Measurements from ENCODE around the gene TMEM135.
"Not testable (repeated sequence)": the region's sequence is repeated elsewhere in the genome, so short reads cannot be mapped to it uniquely, and the experiment has no call there.

TMEM135 gene

DNA sequence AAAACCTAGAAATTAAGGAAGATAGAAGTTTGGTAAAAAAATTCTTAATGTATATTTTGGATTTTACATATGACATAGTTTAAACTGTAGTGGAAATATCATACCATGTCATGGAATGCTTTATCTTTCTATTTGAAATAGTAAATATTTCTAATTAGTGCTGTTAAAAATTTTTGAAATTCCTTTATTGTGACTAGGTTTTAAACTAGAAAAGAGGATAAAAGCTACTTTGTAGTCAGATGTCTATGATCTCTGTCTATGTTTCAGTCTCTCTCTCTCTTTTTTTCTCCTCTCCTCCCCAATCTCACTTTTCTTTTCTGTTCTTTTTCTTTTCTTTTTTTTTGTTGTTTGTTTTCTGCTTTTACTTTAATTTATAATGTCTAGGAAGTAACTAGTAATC lies 226.2 kb downstream of the TMEM135 start:
- ATAC-seq: no peak

DNA sequence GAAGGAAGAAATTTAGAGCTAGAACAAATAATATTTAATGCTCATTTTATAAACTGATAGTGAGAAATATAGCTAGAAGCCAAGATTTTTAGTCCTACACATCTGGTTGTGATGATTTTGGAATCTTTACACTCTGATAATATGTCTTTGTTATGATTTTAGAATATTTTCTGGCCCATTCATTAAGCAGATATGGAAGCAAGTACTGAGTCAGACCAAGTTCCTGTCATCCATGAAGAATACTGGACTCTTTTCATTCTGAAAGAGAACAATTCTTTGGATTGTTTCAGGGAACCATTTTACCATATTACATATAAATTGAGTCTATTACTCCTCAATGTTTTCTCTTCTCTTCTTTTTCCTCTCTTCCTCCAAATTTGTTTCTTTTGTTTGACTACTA lies 227.4 kb downstream of the TMEM135 start:
- no peak for ATAC-seq

DNA sequence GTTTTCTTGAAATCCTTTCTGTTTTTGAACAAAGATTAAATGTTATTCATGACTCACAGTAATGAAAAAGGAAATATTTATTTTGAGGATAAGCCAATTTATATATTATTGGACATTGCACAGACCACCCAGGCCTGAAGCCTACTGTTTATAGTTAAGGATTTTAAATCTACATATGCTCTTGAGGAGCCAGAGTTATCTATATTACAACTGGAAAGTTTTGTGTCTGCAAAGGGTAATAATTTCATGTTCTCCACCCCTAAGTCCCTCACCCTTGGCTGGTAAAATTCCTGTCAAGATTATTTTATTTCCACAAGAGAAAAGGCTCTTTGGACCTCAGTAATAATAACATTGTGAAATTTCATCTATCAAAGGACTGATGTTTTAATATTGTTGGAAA lies 228.2 kb downstream of the TMEM135 start:
- ATAC-seq: no peak

DNA sequence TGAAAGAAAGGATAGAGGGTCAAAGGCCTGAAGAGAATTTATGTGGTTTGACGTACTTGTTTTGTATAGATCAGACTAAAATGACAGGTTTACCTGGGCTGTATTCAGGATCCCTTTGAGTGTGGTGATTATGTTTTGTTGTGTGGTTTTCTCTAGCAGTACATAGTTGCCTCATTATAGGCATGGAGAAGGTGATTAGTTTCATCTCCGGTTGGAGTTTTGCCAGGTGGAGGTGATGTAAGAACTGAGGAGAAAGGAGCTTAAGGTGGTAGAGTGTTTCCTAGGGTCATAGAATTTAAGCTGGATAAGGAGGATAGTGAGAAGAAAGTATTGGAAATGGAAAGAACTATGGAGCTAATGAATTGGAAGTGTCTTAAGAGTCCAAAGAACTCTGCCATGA lies 229.0 kb downstream of the TMEM135 start:
- ATAC-seq: no peak

DNA sequence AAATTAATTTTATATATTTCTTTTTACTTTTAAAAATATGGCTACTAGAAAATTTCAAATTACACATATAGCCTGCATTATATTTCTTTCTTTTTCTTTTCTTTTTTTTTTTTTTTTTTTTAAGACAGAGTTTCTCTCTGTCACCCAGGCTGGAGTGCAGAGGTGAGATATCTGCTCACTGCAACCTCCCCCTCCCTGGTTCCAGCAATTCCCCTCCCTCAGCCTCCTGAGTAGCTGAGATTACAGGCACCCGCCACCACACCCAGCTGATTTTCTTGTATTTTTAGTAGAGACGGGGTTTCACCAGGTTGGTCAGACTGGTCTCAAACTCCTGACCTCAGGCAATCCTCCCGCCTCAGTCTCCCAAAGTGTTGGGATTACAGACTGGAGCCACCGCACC lies 234.2 kb downstream of the TMEM135 start:
- ATAC-seq: not testable (repeated sequence)

DNA sequence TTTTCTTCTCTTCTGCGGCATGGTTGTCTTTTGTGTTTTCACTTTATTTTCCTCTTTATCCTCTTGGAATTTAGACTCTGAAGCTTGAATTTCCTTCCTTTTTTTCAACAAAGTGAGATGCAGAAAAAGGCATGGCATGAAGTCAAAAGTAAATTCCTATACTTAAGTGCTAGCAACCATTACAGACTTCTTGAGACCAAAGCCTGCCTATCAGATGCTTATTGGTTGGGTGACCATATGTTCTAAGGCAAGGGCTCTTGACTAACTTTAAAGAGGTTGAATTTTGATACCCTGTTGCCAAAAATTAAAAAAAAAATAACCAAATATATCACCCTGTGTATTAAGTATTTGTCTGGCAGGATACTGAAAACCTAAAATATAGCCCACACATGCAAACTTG lies 237.4 kb downstream of the TMEM135 start:
- ATAC-seq: no peak

DNA sequence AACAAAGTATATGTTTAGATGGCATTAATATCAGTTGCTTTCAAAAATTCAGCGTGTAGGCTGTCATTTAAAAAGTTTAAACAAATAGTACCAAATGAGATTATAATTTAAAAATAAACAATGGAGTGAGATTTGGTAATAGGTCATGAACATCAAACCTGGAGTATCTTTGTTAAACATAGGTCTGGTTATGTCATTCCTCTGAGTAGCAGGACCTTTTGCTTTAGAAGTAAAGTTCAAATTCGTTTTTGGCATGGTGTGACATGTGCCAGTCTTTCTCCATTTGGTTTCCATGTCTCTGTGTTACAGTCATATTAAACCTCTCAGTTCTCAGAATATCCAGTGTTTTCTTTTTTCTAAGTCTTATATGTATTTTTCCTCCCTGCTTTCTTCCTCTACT lies 242.4 kb downstream of the TMEM135 start:
- ATAC-seq: no peak

DNA sequence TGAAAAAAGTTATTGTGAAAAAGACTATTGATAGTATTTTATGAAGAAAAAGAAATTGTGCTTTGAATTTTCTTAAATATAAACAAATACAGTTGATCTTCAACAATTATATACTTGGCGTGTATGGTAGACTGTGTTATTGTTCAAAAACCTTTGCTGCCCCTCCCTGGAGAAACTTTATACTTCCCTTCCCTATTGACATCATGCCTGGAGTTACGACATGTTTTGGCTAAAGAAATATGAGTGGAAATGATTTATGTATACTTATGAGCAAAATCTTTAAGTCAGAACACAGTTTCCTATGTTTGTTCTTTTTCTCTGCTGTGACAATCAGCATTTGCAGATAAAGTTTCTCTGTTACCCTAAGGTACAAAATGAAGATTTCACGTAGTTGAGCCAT lies 243.8 kb downstream of the TMEM135 start:
- no peak for ATAC-seq

DNA sequence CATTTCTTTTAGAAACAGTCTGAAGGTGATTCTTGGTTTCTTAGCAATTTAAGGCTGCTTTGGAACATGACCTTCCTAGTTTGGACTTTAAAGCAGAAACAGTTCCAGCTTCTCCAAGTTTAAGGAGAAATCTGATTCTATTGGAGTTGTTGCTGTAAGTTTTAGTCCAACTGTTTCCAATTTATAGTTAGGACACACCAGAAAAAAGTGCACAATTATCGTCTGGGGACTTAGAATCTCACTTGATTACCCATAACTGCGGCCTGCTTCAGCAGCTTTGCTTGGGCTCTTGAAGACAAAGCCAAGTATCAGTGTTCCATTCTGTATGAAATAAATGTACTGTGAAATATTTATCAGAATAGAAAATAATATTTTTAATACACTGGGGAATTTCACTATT lies 246.6 kb downstream of the TMEM135 start:
- no peak for ATAC-seq

DNA sequence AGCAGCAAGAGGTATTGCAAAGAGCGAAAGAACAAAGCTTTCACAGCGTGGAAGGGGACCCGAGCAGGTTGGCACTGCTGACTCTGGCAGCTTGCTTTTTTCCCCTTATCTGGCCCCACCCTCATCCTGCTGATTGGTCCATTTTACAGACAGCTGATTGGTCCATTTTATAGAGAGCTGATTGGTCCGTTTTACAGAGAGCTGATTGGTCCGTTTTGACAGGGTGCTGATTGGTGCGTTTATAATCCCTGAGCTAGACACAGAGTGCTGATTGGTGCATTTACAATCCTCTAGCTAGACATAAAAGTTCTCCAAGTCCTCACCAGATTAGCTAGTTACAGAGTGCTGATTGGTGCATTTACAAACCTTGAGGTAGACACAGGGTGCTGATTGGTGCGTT lies 247.9 kb downstream of the TMEM135 start:
- ATAC-seq: not testable (repeated sequence)

DNA sequence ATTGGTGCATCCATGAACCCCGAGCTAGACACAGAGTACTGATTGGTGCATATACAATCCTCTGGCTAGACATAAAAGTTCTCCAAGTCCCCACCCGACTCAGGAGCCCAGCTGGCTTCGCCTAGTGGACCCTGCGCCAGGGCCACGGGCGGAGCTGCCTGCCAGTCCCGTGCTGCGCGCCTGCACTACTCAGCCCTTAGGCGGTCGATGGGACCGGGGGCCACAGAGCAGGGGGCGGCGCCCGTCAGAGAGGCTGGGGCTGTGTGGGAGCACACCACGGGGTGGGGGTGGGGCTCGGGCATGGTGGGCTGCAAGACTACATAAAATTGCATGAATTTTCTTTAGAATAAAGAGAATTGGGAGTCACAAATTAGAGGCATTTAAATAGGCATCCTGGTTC lies 248.6 kb downstream of the TMEM135 start:
- no peak for ATAC-seq

DNA sequence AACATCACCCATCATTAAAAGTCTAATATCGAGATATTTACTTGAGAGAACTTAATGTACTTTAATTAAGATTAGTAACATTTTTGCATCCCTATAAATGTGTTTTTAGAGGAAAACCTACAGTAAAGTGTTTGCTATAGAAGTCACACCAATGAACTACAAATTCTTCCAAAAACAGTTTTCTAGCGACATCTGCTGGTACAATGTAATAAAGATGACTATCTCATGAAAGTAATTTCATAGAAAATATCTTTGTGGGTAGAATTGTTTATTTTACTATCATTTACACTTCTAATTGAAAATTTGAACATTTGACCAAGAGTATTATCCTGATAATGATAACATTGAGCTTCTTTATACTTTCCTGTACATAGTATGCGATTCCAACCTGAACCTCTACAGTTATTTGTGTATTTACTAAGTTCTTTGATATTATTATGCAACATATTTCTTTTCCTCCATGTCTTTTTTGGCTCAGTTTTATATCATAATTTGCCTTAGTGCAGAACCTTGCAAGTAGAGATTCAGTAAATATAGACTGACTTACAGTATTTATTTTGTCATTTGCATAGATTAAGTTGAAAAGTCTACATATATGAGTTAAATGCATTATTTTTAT lies 252.7 kb downstream of the TMEM135 start:
- no peak for ATAC-seq

DNA sequence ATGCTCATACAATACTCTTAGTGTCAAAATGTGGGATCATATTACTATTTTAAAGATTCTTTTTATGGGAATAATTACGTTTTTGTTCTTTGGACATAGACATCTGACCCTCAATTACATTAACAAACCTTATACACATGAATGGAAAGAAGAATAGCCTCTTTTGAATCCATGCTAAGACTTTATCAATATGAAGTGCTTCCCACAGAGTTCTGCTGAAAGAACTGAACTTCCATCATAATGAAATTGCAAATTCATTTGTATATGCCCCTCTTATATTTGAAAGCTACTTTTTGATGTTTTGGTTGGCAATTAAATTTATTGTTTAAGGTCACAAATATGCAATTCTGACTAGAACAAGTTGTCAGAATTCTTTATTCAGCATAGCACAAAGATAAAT lies 254.9 kb downstream of the TMEM135 start:
- ATAC-seq: no peak

DNA sequence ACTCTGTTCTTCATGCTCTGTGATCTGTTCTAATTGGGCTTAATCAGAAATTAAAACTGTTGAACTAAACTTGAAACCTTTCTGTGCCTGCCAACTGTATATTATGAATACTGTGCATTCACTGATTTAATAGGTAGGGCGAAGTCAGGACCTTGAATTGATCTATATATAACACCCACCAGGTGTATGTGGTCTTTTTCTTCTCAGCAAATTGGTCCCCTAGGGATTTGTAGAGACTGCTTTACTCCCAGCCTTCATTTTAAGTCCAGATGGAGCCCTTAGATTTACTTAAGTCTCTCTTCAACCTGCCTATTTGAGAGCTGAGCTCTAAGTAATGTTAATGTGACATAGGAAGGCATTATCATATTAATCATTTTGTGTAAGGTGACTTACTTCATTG lies 257.5 kb downstream of the TMEM135 start:
- ATAC-seq: no peak

DNA sequence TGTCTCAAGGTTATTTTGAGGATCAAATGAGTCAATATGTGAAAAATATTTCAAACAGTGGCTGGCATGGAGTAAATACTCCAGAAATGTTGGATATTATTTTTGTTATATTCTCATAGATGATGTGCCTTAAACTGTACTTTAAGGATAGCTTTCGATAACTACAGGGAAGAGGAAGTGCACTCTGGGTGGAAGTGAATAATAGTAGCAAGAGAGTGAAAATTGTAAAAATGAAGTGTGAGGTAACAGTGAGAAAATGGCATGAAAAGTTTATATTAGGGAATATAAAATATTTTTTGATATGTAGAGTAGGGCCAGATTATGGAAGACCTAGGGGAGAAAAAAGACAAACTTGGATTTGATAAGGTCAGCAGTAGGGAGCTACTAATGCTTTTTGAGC lies 258.9 kb downstream of the TMEM135 start:
- no peak for ATAC-seq

DNA sequence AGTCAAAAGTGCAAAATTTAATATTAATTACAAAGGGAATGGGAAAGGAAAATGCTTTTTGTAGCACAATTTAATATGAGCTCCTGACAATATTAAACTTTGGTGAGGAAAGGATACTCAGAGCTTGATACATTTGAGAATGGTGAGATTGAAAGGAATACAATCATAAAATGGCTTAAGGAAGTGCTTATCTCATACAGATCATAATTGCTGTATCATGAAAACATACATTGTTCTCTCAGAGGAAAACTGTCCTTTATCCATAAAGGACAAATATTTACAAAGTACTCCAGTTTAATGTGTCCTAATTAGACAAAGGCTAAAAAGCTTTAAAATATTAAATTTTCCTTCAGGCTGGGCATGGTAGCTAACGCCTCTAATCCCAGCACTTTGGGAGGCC lies 260.4 kb downstream of the TMEM135 start:
- no peak for ATAC-seq

DNA sequence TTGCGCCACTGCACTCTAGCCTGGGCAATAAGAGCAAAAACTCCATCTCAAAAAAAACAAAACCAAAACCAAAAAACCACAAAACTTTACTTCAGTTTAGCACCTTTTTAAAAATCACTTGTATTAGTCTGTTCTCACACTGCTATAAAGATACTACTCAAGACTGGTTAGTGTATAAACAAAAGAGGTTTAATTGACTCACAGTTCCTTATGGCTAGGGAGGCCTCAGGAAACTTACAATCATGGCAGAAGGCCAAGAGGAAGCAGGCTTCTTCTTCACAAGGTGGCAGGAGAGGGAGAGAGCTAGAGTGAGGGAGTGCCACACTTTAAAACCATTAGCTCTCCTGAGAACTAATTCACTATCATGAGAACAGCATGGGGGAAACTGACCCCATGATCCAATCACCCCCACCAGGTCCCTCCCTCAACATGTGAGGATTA lies 261.3 kb downstream of the TMEM135 start:
- ATAC-seq: no peak

DNA sequence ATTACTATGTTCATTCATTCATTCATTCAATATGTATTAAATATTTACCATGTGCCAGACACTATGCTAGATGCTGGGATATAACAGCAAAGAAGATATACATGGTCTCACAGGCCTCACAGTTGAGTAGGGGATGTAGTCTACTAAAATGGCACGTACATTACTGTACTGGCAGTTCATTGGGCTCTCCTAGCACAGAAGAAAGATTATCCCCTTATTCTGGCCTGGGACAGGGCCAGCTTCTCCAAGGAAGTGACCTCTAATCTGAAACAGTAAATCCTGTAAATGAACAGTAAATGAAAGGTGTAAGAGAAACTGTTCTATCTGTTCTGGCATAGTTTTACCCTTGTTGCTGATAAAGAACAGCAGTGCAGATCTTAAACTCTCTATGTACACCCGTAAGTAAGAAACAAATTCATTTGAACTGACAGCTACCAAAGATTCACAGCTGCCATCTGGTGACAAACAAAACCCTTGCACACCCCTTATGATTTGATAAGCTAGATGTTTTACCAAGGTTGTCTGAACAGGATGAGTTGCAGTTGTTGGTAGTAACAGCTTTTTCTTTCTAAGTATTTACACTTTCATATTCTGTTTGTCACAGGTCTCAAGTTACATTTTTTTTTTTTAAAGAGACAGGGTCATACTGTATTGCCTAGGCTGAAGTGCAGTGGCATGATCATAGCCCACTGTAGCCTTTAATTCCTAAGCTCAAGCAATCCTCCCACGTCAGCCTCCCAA lies 263.1 kb downstream of the TMEM135 start:
- no peak for ATAC-seq

DNA sequence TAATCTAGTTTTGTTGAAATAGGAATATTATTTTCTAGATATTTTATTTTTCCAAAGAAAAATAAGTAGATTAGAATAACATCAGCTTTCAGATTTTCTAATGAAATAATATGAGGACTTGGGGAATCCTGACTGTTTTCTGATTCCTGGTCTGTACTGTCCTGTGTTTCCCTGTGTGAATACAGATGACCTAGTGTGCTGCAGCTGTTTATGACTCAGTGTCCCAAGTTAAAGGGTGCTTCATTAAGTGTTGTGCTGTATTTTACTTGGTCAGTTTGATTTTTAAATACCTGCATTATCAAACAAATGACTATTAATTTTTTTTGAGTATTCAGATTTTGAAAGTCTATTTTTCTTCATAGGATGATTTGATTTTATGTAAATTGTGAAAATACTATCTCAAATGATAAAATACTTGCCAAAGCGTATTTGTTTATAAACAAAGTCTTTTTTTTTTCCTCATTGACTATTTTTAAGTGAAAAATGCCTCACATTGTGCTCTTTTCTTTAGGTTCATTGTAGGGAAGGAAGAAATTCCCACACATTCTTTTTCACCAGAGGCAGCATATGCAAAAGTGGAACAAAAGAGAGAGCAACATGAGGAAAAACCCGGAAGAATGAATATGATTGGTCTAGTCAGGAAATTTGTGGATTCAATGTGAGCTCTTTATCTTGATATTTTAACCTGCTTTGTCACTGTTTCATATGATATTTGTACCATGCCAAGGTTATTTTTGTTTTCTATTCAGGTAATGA lies 264.2 kb downstream of the TMEM135 start:
- ATAC-seq: no peak

DNA sequence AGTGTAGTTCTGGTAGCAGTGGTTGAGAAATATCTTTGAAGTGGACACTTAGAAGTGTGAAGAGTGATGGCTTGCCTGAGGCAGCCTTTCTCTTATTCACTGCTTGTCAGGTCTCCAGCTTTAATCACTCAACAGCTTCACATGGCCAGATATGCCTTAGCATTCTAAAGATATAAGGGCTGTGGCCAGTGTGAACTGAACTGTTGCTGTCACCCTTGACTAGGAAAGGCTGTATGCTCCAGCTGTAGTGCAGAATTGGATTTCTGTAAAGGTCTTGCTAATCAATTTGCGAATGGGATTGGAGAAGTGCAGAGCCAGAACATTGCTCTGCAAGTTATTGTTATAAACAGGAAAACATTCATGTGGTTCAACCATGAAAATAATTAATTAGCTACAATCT lies 266.7 kb downstream of the TMEM135 start:
- ATAC-seq: no peak

DNA sequence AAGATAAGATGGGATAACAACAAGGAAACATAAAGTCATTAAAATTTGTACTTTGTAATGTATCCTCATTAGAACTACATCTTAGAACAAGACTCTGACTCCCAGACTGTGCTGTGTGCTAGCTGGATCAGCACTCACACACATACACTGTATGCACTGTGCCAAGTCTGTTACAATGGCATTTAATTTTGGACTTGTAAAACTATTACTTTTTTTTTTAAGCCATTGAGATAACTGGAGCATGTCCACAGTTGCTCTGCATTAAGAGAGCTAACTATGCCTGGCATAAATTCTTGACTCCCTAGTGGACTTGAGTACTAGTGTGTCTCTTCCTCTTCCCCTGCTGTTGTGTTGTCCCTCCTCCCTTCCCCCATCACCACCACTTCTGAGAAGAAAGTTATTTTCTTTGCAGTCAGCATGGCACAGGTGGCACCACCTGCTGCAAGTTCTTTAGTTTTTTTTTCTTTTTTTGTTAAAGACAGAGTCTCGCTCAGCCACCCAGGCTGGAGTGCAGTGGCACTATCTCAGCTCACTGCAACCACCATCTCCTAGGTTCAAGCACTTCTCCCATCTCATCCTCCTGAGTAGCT lies 268.6 kb downstream of the TMEM135 start:
- ATAC-seq: no peak

DNA sequence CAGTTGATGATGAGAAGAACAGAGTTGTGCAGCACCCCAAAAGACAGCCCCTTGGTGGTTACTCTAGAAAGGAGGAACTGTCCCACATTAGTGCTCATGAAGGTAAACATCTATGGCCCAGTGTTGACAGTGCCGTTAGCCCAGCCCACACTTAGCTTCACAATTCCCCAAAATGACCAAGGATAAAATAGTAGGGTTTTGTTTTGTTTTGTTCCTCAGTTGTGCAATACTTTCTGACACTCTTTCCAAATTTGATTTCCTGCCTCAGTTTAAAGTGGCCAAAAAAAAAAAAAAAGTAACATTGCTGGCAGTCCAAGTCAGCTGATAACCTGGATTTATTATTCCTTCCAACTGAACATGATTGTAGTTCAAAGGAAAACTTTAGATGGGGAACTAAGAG lies 269.4 kb downstream of the TMEM135 start:
- ATAC-seq: no peak

DNA sequence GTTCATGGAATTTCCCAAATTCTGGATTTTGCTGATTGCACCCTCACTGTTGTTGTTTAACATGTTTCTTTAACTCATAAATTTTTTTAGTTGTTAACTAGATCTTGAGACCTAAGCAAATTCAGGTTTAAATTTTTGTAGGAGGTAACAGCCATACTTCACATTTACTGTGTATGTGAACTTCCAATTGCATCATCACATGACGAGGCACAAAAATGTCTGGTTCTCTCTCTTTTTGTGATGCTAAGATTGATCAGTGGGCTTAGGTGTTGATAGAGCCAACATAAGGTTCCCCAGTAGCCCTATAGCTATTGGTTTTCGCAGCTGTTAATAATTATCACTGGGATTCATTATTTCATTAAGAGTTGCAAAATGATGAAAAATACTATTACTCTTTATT lies 277.5 kb downstream of the TMEM135 start:
- ATAC-seq: no peak

DNA sequence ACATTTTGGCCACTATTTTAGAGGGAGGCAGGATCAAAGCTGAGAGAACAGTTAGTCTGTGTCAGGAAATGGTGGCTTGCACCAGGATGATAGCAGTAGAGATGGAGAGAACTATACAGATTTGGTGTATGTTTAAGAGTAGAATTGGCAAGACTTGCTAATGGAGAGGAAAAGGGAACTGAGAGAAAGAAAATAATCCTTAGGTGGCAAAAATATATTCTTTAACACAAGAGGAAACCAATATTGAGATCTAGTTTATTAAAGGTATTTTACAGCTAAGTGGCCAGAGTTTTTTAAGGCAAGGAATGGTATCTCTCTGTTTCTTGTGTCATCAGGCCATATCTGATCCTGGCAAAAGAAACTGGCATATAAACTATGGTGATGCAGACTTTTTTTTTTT lies 278.8 kb downstream of the TMEM135 start:
- ATAC-seq: no peak
